Tibial nerve (tissue), 4 donors: Measurements from ENCODE around the gene CTSH.

Source experiments
- EP300 ChIP-seq, 2 donors: sonication (generic); formaldehyde crosslinking; IDR thresholded peaks; one replicate each; pipeline ENCODE4 v1.6.1; 2017; ENCODE audit warnings: antibody characterized with exemption in 2 of 2, mild to moderate bottlenecking in 1 of 2
- POLR2A ChIP-seq, 2 donors: fragments of 450-650 bp; IDR thresholded peaks; one replicate each; pipeline ENCODE4 v1.6.1; 2017; ENCODE audit warnings: antibody characterized with exemption in 2 of 2, mild to moderate bottlenecking in 2 of 2, moderate library complexity in 2 of 2
- TF ChIP-seq, protein P1 (sequence below), 5 experiments: fragments of 200-600 bp in 3 of 5; fragments of 450-650 bp in 2 of 5; sonication (generic) in 3 of 5; IDR thresholded peaks; one replicate each; pipeline ENCODE4 v1.5.1; 2016 to 2019; ENCODE audit warnings: antibody characterized with exemption in 5 of 5, mild to moderate bottlenecking in 3 of 5, moderate library complexity in 2 of 5

DNA sequence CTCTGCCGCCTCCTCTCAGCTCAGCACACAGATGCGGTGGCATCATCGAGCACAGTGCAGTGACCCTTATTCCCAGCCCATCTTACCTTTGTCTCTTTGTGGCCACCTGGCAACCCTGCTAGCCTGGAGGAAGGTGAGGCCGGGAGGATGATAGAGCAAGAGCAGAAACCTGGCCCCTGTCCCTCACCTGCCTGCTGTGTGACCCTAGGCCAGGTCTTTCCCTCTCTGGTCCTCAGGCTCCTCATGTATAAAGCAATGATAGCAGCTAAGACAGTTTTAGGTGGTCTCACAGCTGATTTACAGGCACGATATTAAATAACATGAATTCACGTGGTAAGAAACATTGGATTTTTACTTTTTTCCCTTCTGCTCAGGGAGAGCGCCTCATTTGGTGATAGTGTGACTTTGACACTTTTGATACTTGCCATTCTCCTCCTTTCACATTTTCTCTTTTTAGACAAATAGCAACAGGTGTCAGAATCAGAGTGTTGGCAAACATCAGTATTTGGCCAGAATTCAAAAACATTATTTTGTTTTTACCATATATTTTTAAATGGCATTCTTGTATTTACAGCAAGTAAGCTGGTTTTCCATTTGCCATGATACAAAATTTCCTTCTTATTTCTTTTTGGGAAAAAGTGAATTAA, 29.5 kb upstream of the CTSH start:
- TF ChIP-seq EP300 (IDR thresholded peaks at IDR 0.05), result no peak
- no peak for TF ChIP-seq POLR2A (IDR thresholded peaks at IDR 0.05)
- TF ChIP-seq, protein P1, sequence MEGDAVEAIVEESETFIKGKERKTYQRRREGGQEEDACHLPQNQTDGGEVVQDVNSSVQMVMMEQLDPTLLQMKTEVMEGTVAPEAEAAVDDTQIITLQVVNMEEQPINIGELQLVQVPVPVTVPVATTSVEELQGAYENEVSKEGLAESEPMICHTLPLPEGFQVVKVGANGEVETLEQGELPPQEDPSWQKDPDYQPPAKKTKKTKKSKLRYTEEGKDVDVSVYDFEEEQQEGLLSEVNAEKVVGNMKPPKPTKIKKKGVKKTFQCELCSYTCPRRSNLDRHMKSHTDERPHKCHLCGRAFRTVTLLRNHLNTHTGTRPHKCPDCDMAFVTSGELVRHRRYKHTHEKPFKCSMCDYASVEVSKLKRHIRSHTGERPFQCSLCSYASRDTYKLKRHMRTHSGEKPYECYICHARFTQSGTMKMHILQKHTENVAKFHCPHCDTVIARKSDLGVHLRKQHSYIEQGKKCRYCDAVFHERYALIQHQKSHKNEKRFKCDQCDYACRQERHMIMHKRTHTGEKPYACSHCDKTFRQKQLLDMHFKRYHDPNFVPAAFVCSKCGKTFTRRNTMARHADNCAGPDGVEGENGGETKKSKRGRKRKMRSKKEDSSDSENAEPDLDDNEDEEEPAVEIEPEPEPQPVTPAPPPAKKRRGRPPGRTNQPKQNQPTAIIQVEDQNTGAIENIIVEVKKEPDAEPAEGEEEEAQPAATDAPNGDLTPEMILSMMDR (IDR thresholded peaks at IDR 0.05), result no peak
